HG02943 (cell line): ENCODE results near the gene WDR37.

ENCODE experiments used
- ATAC-seq: cut with Tn5 transposase; IDR thresholded peaks from one replicate; pipeline ENCODE4 v1.9.1; 2021; ENCODE audit warnings: mild to moderate bottlenecking, low read depth, moderate library complexity; ENCODE audit not compliant: unreplicated experiment

Gene WDR37

DNA sequence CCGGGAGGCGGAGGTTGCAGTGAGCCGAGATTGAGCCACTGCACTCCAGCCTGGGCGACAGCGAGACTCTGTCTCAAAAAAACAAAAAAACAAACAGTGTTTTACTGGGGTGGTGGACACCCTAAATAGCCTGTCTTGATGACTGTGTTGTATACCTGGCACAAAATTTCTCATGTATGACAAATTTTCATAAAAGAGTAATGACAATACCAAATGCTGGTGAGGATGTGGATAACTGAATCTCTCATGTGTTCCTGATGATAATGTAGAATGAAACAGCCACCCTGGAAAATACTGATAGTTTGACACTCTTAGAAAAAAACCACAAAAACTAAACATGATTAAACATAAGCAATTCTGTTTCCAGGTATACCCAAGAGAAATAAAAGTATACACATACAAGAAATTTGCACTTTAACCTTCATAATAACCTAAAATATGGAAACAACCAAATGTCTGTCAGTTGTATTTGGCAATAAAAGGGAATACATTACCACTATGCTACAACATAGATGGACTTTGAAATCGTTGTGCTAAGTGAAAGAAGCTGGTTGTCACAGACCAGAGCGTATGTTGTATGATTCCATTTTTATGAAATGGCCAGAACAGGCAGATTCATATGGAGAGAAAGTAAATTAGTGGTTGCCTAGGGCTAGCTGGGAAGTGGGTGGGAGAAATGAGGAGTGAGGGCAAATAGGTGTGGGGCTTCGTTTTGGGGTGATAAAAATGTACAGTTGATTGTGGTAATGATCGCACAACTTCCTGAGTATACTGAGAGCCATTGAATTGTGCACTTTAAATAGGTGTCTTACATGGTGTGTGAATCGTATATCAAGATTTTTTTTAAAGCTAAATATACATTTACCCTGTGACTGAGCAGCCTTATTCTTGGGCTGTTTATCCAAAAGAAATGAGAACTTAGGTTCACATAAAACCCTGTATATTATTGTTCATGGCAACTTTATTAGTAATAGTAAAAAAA, 12.5 kb downstream of the WDR37 start:
- no peak for ATAC-seq

- ATAC-seq = no peak
These were observed 14.7 kb downstream of the WDR37 start for GRCh38 chr10:1070919-1071318.

- no peak for ATAC-seq
These were observed 18.0 kb downstream of the WDR37 start for GRCh38 chr10:1074052-1074747.

- no peak for ATAC-seq
These were observed 18.6 kb downstream of the WDR37 start for GRCh38 chr10:1074748-1075308.

GRCh38 chr10:1078668-1079067, 22.5 kb downstream of the WDR37 start:
- no peak for ATAC-seq

GRCh38 chr10:1083581-1083980, 27.4 kb downstream of the WDR37 start:
- no peak for ATAC-seq

DNA sequence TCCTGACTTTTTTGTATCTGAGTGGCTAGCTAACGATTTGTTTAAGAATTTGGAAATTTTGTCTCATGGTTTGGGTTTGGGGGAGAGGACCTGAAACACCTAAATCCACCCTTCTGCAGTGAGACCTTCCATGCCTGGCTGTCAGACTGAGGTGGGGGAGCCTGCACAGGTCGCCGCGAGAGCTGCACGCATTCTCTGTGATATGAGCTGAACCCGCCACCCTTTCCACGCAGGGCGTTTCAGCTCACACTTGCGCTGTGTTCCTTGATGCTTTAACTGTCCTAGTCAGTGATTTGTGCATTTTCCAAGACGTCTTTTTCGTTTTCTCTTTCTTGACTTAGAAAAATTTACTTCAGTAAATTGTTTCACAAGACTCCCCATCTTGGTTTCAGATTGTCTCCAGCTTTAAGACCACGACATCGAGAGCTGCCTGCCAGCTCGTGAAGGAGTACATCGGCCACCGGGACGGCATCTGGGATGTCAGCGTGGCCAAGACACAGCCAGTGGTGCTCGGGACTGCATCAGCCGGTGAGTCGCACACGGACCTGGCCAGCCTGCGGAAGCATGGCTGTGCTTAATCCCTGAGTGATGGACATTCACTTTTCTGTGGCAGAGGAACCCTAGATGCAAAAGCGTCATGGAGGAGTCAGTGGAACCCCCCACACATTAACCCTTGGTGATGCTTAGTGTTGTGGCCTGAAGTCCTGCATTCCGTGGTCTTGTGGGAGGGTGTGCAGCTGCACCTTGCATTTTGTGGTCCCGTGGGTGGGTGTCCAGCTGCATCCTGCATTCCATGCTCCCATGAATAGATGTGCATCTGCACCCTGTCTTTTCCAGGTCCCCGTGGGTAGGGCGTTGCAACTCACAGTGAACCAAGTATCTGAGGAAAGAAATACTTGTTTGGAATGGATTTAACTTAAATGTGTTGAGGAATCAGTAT, 28.1 kb downstream of the WDR37 start:
- no peak for ATAC-seq

DNA sequence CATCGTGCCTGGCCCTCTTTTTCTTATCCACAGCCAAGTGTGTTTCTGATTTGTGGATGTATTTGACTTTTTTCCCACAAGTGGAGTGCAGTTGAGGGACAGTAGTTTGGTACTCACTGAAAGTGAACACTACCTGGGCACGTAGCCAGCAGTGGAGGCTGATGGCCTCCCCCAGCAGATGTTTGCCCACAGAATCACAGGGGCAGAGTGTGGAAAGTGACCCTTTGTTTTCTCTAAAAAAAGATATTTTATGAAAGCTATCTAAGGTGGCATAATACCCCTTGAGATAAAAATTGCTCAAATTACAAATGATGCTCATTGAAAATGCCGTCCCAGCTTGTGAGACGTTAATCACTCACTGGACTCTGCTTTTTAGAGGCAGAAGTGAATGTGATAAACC, 29.1 kb downstream of the WDR37 start:
- no peak for ATAC-seq

DNA sequence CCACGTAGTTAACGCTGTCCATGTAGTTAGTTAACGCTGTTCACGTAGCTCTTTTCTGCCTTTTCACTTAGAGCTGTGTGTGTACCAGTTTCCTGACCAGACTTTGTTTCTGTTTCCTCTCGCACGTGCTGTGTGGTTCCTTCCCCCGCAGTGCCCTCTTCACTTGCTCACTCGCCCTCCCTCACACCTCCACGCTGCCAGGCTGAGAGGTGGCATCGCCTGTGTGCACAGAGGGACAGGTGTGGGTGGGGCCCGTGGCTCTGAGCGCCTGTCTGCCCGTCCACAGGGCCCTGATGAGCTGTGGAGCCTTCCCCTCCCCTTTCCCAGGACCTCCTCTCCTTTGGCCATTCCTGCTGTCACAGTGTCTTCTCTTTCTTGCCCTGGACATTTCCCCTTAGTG, 30.6 kb downstream of the WDR37 start:
- no peak for ATAC-seq

GRCh38 chr10:1089017-1089689, 33.0 kb downstream of the WDR37 start:
- no peak for ATAC-seq

DNA sequence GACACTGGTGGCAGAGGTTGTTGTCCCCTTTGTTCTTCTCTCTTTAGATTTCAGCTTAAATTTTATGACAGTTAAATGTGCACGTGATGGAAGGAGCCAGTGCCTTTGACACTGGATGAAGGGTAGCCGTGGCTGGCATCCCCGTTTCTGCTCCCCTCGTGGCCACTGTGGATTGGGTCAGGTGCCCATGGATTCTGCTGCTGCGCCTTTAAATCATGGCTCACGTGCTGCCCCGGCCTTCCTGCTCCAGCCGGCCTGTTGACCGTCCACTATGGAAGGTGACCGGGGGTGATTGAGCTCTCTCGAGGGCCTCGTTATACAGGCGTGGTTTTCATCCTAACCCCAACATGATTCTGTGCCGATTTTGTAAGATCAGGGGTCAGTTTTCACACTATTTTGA, 34.5 kb downstream of the WDR37 start:
- ATAC-seq = no peak

- ATAC-seq = no peak
These were observed 37.5 kb downstream of the WDR37 start for GRCh38 chr10:1093696-1094095.

DNA sequence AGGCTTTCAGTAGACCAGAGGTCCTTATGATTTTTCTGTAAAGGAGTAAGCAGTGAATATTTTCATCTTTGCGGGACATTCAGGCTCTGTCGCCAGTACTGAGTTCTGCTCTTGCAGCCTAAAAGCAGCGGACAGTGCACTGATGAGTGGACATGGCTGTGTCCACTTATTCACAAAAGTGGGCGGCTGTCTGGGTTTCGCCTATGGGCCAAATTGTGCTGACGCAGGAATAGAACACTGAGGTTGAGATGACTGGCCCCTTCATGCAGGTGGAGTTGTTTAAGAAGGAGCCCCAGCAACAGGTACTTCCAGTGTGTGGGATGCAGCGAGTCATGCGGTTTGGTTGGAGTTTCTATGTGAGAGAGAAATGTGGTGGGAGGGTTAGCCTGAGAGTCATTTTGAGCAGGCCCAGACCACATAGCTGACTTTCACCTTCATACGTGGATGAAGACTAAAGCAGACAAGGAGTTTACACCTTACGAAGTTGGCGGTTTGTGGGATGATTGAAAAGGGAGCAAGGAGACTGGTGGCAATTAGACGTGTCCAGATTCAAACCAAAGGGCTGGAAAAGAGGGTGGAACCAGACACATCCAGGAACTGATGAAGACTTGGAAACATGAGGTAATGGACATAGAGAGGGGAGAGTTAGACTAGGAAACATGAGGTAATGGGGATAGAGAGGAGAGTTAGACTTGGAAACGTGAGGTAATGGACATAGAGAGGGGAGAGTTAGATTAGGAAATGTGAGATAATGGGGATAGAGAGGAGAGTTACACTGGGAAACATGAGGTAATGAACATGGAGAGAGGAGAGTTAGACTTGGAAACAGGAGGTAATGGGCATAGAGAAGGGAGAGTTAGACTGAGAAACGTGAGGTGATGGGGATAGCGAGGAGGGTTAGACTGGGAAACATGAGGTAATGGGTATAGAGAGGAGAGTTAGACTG, 38.2 kb downstream of the WDR37 start:
- no peak for ATAC-seq

- ATAC-seq = no peak
These were observed 39.3 kb downstream of the WDR37 start for GRCh38 chr10:1095498-1095897.

GRCh38 chr10:1096287-1096889, 40.2 kb downstream of the WDR37 start:
- ATAC-seq = no peak

GRCh38 chr10:1097436-1097835, 41.3 kb downstream of the WDR37 start:
- ATAC-seq = no peak

DNA sequence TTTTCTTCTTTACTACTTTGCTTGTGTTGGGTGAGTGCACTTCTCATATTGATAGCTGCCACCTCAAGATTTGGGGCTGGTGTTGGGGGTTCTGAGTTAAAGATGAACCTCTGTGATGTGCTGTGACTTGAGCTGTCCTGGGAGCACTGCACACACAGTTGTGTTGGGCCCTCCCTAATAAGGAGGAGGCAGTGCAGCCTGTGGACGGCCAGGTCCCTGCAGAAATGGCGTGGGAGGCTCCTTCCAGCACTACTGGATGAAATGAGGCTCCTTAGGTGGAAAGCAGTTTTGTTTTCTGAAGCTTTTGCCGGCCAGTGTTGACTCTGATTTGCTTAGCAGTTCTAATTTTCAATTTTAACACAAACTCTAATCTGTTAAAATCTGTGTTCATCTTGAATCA, 44.0 kb downstream of the WDR37 start:
- no peak for ATAC-seq

DNA sequence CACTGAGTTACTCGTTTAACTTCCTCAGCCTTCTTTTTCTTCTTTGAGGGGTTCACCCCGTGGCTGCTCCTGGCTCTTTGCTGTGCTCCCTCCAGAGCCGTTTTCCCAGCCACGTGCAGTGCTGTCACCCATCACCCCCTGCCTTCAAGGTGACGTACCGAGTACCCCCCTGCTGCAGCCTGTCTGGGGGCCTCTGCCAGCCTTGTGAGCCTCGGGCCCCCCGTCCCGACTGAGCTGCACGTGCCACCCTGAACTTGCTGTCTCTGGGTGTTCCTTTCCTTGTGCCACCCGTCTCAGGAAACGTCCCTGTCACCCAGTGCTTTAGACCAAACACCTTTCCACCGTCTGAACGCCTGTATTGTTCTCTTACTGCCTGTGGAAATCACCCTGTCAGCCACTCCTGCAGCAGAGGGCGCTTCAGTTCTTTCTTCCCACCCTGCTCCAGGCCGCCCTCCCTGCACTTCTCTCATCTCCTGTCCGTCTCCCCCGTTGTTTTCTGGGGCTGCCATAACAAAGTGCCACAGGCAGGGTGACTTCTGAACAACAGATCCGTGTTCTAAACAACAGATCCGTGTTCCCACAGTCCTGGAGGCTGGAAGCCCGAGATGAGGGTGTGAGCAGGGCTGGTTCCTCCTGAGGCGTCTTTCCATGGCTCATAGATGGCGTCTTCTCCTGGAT, 44.6 kb downstream of the WDR37 start:
- no peak for ATAC-seq
